ENCODE results near the gene NR3C1.

The NR3C1 gene

DNA sequence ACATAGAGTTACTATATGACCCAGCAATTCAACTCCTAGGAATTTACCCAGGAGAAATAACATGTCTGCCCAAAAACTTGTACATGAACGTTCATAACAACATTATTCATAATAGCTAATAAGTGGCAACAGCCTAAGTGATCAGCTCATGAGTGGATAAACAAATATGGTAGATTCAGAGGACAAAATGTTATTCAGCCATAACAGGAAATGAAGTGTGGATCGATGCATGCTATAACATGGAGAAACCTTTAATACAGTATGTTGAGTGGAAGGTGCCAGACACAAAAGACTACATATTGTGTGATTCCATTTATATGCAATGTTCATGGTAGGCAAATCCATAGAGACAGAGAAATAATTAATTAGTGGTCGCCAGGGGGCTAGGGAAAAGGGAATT lies 22.3 kb upstream of the NR3C1 start:
- DNase-seq (ENCODE audit: low read depth): no peak

- DNase-seq (ENCODE audit: low read depth): no peak
Measured at GRCh38 chr5:143418140-143418866, 14.8 kb upstream of the NR3C1 start.

DNA sequence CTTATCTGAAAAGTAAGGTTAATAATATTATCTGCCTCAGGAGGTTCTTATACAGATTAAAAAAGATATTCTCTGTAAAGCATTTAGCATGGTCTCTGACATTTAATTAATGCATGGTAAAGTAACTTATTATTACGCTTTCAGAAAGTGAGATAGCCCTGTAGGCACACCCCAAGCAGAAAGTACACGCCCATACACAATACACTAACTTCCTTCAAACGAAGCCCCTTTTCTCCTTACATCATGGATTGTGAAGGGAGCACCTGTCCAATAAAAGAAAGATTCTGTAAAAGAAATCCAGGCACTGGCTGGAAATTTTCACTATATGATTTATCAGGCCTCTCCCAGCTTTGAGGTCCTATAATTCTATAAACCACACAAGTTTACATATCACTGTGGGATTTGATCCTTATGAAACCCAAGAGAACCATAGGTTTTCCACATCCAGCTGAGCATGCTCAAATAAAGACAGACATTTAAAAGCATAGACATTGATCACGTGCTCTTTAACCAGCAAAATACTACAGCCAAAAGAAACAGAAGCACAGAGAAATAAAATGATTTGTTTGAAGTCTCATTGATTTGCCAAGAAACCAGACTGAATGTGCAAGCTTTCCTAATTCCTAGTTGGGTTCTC lies 14.1 kb upstream of the NR3C1 start:
- DNase-seq (ENCODE audit: low read depth): no peak

DNA sequence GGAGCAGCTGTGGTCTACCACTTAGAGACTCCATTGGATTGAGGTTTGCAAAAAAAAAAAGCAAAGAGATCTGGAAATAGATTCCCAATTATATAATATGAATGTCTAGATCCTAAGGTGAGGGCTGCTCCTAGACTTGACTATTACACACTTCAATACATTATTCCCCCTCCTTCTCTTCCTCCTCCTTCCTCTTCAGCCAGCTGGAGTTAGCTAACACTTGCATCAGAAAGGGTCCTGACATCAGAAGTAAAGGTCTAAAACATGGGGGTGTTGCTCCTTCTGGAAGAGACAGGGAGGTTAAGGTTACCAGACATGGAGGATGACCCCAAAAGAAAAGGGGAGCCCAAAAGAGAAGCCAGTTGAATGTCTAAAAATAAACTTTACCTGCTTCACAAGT lies 12.9 kb upstream of the NR3C1 start:
- no peak for DNase-seq (ENCODE audit: low read depth)

DNA sequence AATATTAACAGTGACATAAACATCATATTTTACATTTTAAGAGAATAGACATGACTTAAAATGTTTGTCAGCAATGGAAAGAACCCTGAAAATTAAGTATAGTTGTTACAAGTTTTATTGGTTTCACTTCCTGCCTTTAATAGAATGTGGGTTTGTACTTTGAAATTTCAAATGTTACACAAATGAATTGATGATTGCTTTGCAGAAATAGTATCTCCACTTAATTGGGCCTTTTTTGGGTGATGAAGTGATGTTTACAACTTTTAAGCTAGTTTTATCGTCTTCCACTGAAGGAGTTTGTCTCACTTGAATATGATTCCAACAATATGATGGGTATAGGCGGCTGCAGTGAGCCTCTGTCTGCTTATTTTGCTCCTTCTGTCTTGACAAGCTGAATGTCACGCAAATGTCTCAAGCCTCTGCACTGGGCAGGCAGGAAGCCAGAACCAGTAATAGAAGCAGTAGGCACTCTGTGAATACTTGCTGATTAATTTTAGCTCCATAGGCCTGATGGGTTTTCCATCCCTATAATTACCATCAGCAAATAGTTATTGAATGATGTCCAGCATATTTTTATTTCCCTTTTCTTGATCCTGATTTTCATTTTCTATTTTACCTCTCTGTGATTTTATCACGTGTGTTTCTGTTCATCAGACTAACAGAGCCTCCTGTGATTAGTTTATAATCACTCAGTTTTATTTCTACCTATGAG lies 10.6 kb upstream of the NR3C1 start:
- DNase-seq (ENCODE audit: low read depth): no peak

DNA sequence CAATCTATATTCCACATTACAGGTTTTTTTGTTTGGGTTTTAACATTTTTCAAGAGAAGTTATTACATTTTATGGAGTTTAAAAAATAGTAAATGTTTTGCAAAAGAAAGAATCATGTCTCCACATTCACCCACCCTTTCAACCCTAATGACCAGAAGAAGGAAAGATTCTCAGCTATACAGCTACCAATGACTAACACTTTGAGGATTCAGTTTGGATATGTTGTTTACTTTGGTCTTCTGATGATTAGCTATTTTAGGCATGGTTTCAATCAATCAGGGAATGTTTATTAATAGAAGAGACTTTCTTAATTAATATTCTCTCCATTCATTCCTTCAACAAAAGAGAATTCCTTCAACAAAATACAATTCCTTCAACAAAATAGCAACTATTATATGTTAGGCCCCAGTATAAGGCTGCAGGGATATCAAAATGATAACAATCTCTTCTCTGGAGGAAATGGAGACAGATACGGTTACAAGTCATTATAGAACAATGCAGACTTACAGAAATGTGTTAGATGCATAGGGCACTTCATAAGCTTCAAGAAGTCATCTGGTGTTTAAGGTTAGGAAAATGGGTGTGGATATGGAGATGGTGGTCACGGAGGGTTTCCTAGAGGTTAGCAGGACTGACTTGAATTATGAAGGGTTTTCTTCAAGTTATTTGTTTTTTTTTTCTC lies 9.3 kb upstream of the NR3C1 start:
- DNase-seq (ENCODE audit: low read depth): no peak

- no peak for DNase-seq (ENCODE audit: low read depth)
Measured at GRCh38 chr5:143409926-143410325, 6.4 kb upstream of the NR3C1 start.

GRCh38 chr5:143406408-143406807 lies 2.9 kb upstream of the NR3C1 start:
- no peak for DNase-seq (ENCODE audit: low read depth)

GRCh38 chr5:143405849-143406098 lies 2.3 kb upstream of the NR3C1 start:
- no peak for DNase-seq (ENCODE audit: low read depth)

DNA sequence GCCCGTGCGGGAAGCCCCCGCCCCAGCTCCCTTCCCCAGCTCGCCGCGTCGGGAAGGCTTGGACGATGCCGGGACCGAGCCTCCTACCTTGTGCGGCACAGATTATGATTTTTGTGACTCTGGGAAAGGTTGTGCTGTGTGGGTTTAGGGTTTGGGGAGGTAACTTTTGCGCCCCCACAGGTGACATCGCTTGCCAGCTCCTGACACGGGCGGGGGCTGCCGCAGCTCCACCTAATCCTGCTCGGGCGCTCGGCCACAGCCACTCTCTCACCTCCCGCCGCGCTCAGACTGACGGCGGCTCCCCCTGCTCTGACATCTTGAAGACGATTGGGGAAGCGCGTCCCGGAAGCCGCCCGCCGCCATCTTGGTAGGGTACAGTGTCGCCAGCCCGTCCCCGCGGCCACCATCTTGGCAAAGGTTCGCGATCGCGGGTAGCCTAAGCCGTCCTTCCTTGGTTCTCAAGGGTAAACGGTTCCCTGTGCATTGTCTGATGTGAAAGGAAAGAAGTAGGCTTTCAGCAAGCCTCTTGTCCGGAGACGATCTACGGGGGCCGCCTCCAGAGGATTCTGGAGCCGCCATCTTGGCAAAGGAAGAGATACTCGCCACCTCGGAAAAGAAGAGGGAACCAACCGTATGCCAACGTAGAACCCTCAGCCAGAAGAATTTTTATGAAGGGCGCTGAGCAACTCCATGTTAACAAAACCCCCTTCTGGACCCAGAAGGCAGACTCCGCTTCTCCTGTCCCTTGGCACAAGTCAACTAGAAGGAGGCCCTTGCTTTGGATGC lies 1.8 kb upstream of the NR3C1 start:
- peak; percentile 72 for DNase-seq (ENCODE audit: low read depth)

DNA sequence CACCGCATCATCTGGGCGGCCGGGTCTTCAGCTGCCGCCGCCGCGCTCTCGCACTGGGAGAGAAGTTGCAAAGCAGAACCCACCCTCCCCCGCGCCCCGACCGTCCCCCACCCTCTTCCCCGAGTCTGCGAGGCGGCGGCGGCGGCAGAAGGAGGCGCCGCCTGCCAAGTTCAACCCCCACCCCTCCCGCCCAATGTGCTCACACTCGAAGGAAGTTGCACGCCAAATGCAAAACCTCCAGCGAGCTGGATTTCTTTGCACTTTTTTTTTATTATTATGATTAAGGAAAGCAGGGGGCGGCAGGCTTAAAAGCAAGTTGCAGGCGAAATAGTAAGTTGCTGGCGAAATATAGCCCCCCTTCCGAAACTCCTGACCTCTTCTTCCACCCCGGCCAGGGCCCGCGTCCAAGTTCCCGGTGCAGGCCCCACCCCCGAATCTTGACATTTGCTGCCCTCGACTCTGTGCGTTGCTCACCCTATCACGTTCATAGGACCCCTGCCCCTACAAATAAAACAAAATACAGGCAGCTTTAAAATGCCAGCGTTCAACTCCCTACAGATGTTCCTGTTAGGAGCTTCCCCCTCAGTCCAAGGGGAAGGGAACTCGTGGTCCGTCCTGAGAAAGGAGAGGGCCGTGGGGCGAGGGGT lies 1.1 kb upstream of the NR3C1 start:
- peak; percentile 93 for DNase-seq (ENCODE audit: low read depth)

GRCh38 chr5:143403334-143403592 lies 223 bp downstream of the NR3C1 start:
- no peak for DNase-seq (ENCODE audit: low read depth)

DNA sequence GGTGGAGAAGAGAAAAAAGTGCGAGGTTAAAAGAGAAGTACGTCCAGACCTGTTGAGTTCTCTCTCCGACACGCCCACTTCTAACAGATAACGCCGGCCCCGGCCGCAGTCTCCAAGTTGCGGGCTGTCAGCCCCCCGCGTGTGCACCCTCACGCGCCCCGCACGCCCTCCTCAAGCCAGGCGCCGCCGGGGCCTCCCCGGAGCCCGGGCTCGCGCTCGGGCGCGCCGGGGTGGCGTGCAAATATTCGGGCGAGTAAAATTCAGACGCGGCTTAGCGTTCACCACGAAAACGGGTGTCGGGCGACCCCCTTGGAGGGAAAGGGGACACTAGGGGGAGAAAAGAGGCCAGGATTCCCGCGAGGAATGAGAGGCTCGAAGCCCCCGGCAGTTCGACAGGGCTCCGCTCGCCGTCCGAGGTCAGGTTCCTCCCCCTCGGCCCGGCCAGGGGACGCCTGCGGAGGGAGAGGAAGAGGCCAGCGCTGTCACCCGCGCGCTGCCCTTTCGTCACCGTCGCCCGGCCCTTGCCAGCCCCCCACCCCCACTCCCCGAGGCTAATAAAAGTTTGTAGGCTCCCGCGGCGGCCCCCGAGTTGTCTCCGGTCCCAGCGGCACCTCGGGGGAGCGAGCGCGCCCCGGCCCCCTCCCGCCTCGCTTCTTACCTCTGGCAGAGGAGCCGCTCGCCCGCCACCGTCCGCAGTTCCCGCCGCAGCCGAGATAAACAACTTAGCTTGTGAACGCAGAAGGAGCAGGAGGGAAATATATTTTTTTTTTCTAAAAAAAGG lies 743 bp downstream of the NR3C1 start:
- DNase-seq (ENCODE audit: low read depth): no peak

DNA sequence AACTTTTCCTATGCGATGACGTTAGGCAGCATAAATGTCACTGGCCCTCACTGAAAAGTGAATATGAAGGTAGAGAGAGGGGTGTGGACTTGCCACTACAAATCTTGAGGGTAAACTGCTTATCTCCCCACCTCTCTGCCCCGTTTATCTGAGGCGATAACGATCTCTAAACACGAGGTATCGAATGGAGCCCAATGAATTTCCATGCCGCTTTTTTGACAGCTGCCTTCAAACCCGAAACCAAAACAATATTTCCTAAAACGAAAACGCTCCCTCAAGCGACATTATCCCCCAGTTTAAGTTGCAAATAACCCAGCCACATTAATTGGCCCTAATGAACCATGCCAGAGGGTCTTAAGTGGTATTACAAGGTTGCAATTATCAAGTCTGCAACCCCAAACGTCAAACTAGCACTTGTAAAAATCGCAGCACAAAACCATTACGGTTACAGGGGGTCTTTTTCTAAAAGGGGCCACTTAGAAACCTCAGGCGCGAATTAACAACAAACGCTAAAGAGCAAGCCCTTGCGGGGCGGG lies 1.4 kb downstream of the NR3C1 start:
- DNase-seq (ENCODE audit: low read depth): no peak

GRCh38 chr5:143401227-143402016 lies 2.1 kb downstream of the NR3C1 start:
- DNase-seq (ENCODE audit: low read depth): no peak

DNA sequence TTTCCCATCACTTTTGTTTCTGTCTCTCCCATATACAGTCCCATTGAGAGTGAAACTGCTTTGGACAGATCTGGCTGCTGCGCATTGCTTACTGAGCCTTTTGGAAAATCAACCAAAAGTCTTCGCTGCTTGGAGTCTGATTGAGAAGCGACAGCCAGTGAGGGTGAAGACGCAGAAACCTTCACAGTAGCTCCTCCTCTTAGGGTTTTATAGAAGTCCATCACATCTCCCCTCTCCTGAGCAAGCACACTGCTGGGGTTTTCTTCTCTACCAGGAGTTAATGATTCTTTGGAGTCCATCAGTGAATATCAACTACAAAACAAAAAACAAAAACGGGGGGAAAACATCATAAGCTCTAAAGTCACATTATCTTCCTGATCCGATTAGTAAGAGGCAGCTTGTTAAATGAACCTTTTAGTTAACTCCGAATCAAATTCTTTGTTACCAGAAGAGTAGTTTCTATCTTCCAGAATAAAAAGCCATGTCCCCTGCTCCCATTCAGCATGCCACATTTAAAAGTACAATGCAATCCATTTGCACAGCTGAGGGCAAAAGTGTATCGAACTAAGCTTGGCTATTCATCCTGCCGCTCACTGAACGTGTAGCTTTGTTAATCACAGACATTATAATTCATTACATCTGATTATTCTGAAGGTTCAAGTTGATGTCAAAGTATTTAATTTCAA lies 2.8 kb downstream of the NR3C1 start:
- DNase-seq (ENCODE audit: low read depth): no peak

GRCh38 chr5:143399616-143400540 lies 3.6 kb downstream of the NR3C1 start:
- no peak for DNase-seq (ENCODE audit: low read depth)

- no peak for DNase-seq (ENCODE audit: low read depth)
Measured at GRCh38 chr5:143398451-143399237, 4.8 kb downstream of the NR3C1 start.

Data from fibroblast of the conjunctiva (primary cell).